NCI-H446 (cell line): Measurements from ENCODE around the gene CD37.

ENCODE experiments used
- DNase-seq, 2 experiments: peaks; one replicate each; lab custom pipeline; 2025; lab: John Stamatoyannopoulos, UW

CD37 gene

GRCh38 chr19:49378512-49378911 lies 43.3 kb downstream of the CD37 start:
- no peak for DNase-seq

- DNase-seq = no peak
Measured at GRCh38 chr19:49380391-49380790, 45.2 kb downstream of the CD37 start.

GRCh38 chr19:49382639-49383038 lies 47.4 kb downstream of the CD37 start:
- DNase-seq = no peak

- no peak for DNase-seq
Measured at GRCh38 chr19:49383599-49383998, 48.4 kb downstream of the CD37 start.

GRCh38 chr19:49387936-49388372 lies 52.7 kb downstream of the CD37 start, which contains the start of gene KASH5:
Gene KASH5 (plus strand): TSS chr19:49388249. CDS start chr19:49390884, 2,635 bp downstream.
- DNase-seq = no peak

- DNase-seq = no peak
Measured at GRCh38 chr19:49389406-49389805, 54.2 kb downstream of the CD37 start.
